ENCODE results near the gene LCE5A. TPM values are rescaled to one million over a fixed set of nuclear protein-coding genes. Genes with fewer than 3 reads are reported as not detected.

LCE5A gene
- total and polyA plus RNA-seq, 10 of the 15 experiments (the other 5 are each of a cell fraction or from before 2014, with no cell fraction given) = not detected

DNA sequence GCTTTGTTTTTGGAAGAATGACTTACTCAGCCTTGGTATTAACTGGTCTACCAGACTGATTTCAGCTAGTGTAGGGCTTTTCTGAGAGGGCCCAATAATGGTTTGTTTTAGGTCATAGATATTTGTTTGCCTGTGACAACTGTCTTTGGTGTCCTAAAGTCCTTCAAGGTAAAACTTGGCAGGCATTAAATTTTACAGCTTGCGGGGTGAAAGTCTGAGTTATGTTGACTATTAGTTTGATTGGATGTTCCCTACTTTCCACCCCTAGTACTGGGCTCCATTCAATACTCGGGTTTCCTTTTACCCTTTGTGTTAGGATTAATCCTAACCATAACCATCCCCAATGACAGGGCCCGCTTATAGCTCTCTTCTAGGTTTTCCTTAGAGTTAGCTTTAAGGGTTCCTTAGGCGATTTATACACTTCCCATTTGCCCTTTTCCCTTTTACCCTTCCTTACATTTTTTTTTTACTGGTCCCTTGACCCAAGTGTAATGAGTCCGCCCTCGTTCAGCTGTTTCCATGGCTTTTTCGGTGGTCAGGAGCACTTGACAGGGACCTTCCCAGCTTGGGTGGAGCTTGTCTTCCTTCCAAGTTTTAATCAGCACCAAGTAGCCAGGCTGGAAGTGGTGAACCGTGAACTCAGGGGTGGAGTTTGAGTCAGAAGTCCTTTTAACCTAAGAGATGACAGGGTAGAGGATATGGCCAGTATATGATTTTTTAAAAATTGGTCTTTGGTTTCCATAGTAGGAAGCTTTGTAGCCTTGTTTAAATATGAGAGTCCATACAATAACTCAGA lies 28.5 kb upstream of the LCE5A start (continued):
- TF ChIP-seq ZNF24 (IDR thresholded peaks at IDR 0.05) (no peak), KDM1A (IDR thresholded peaks at IDR 0.05; ENCODE audit: borderline replicate concordance) (no peak)
- TF ChIP-seq, protein P1, sequence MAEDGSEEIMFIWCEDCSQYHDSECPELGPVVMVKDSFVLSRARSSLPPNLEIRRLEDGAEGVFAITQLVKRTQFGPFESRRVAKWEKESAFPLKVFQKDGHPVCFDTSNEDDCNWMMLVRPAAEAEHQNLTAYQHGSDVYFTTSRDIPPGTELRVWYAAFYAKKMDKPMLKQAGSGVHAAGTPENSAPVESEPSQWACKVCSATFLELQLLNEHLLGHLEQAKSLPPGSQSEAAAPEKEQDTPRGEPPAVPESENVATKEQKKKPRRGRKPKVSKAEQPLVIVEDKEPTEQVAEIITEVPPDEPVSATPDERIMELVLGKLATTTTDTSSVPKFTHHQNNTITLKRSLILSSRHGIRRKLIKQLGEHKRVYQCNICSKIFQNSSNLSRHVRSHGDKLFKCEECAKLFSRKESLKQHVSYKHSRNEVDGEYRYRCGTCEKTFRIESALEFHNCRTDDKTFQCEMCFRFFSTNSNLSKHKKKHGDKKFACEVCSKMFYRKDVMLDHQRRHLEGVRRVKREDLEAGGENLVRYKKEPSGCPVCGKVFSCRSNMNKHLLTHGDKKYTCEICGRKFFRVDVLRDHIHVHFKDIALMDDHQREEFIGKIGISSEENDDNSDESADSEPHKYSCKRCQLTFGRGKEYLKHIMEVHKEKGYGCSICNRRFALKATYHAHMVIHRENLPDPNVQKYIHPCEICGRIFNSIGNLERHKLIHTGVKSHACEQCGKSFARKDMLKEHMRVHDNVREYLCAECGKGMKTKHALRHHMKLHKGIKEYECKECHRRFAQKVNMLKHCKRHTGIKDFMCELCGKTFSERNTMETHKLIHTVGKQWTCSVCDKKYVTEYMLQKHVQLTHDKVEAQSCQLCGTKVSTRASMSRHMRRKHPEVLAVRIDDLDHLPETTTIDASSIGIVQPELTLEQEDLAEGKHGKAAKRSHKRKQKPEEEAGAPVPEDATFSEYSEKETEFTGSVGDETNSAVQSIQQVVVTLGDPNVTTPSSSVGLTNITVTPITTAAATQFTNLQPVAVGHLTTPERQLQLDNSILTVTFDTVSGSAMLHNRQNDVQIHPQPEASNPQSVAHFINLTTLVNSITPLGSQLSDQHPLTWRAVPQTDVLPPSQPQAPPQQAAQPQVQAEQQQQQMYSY (CRISPR knock-in tag; IDR thresholded peaks at IDR 0.05) = no peak

DNA sequence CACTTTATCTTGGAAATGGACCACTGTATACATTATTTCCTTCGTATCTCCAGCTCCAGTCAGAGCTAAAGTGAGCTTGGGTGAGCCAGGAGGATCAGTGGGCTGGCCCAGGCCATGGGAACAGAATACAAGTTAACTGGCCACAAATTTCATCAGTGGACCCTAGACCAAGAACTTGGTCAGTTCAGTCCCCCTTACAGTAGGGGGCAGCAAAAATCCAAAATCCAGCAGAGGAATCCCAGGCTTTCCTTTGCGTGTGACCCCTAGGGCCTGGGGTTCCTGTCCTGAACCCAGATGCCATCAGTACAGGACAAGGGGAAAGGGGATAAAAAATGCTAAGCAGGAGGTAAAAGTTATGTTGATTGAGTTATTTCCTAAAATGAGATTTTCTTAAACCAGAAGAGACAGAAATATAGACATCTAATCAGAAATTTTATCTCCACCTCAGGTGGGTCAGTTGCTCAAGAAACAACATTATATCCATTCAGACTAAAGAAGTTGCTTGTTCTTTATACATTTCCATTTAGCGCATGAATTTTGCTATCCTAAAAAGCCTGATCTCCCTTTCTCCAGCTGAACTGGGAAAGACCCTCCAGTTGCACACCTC lies 24.1 kb upstream of the LCE5A start:
- TF ChIP-seq, protein P2, sequence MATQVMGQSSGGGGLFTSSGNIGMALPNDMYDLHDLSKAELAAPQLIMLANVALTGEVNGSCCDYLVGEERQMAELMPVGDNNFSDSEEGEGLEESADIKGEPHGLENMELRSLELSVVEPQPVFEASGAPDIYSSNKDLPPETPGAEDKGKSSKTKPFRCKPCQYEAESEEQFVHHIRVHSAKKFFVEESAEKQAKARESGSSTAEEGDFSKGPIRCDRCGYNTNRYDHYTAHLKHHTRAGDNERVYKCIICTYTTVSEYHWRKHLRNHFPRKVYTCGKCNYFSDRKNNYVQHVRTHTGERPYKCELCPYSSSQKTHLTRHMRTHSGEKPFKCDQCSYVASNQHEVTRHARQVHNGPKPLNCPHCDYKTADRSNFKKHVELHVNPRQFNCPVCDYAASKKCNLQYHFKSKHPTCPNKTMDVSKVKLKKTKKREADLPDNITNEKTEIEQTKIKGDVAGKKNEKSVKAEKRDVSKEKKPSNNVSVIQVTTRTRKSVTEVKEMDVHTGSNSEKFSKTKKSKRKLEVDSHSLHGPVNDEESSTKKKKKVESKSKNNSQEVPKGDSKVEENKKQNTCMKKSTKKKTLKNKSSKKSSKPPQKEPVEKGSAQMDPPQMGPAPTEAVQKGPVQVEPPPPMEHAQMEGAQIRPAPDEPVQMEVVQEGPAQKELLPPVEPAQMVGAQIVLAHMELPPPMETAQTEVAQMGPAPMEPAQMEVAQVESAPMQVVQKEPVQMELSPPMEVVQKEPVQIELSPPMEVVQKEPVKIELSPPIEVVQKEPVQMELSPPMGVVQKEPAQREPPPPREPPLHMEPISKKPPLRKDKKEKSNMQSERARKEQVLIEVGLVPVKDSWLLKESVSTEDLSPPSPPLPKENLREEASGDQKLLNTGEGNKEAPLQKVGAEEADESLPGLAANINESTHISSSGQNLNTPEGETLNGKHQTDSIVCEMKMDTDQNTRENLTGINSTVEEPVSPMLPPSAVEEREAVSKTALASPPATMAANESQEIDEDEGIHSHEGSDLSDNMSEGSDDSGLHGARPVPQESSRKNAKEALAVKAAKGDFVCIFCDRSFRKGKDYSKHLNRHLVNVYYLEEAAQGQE (IDR thresholded peaks at IDR 0.05; ENCODE audit: low read depth, low read length) = no peak
- TF ChIP-seq, protein P3, sequence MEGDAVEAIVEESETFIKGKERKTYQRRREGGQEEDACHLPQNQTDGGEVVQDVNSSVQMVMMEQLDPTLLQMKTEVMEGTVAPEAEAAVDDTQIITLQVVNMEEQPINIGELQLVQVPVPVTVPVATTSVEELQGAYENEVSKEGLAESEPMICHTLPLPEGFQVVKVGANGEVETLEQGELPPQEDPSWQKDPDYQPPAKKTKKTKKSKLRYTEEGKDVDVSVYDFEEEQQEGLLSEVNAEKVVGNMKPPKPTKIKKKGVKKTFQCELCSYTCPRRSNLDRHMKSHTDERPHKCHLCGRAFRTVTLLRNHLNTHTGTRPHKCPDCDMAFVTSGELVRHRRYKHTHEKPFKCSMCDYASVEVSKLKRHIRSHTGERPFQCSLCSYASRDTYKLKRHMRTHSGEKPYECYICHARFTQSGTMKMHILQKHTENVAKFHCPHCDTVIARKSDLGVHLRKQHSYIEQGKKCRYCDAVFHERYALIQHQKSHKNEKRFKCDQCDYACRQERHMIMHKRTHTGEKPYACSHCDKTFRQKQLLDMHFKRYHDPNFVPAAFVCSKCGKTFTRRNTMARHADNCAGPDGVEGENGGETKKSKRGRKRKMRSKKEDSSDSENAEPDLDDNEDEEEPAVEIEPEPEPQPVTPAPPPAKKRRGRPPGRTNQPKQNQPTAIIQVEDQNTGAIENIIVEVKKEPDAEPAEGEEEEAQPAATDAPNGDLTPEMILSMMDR (IDR thresholded peaks at IDR 0.05 in 2 of 3, conservative IDR thresholded peaks at IDR 0.05 in 1 of 3; ENCODE audit: control insufficient read depth in 2 of 3, extremely low read depth in 1 of 3, insufficient read depth in 1 of 3, low read depth in 3 of 3, low read length in 3 of 3) = peak; percentile 42 to 56 (median 44); a peak in 4 of 6 replicates
- no peak for TF ChIP-seq BACH1 (IDR thresholded peaks at IDR 0.05; ENCODE audit: borderline replicate concordance)
- TF ChIP-seq RAD21 (IDR thresholded peaks at IDR 0.05; ENCODE audit: insufficient read depth, low read depth, low read length) = peak; percentile 44
- H3K9me3 ChIP-seq (replicated peaks; ENCODE audit: control insufficient read depth, insufficient read depth, low read length) = no peaks in the 10 kb centered on the region
- H3K79me2 ChIP-seq (ENCODE audit: control insufficient read depth, insufficient read depth, low read length) = no peaks in the 10 kb centered on the region
- in situ Hi-C loops (cut with MboI) = no loop called here
- SMC1A ChIA-PET (ENCODE audit: uncharacterized antibody, unreplicated experiment) = no interaction called here
- BruUV-seq (replicated peaks) = no TSS peak
- H4K20me1 ChIP-seq (ENCODE audit: control insufficient read depth, insufficient read depth) = no peaks in the 10 kb centered on the region
- intact Hi-C loops (cut with micrococcal nuclease; ENCODE audit: unreplicated experiment) = loop anchor here (10.0 kb wide), 1 partner anchor 738 kb away; no protein-coding TSS in a partner anchor
- H3K27ac ChIP-seq (ENCODE audit: control insufficient read depth, insufficient read depth) = no peak overlapping the region
- RAD21 ChIA-PET (ENCODE audit: unreplicated experiment) = no interaction called here
- H3K36me3 ChIP-seq (ENCODE audit: control insufficient read depth in 2 of 2, insufficient read depth in 2 of 2, low read length in 1 of 2) = no peaks in the 10 kb centered on the region
- H3K27me3 ChIP-seq (replicated peaks in 1 of 2; ENCODE audit: control insufficient read depth in 2 of 2, insufficient read depth in 2 of 2, low read length in 1 of 2) = no peaks in the 10 kb centered on the region
- H2AFZ ChIP-seq (ENCODE audit: control insufficient read depth, low read depth, low read length) = no peak overlapping the region
- ATAC-seq = peak; percentile 51
- DNase-seq (ENCODE audit: low read depth, low spot score) = no peak
- H3K4me2 ChIP-seq (ENCODE audit: control insufficient read depth, insufficient read depth) = no peak overlapping the region
- FAIRE-seq = no peak
- no peak overlapping the region for H3K4me3 ChIP-seq
- POLR2A ChIA-PET = no interaction called here
- H3K4me1 ChIP-seq (ENCODE audit: control insufficient read depth, insufficient read depth, low read length) = no peaks in the 10 kb centered on the region
- WGBS (ENCODE audit: insufficient coverage, insufficient replicate concordance, low lambda C conversion rate, missing lambda C conversion rate) = 54% methylated on average over 3 of the region's 3 CpGs
- H3K9ac ChIP-seq (ENCODE audit: control insufficient read depth, insufficient read depth, low read length) = no peak overlapping the region
- CTCF ChIA-PET = interaction anchor here (0.7 to 2.4 kb wide), 5 partner anchors 8 to 46 kb away, joined by 3 to 10 read pairs (median 3); no protein-coding TSS in a partner anchor

Measured in GM12878 (cell line).